Vagina (tissue), 1 donor: Measurements from ENCODE around the gene MSL3B. TPM values are rescaled to one million over a fixed set of nuclear protein-coding genes. Genes with fewer than 3 reads are reported as not detected.

Experiments used
- total RNA-seq: library from RNA; depleted of rRNA; stranded (reverse); fragments of >200 nt; gene quantifications from one replicate; pipeline ENCODE4 v1.2.3, GENCODE V29; 2016

Gene MSL3B

Other genes starting within 250 kb of the MSL3B start
- gene UGT1A10, start 231.9 kb downstream of the MSL3B start, total RNA-seq: not detected
- not detected for gene UGT1A9, start 196.5 kb downstream of the MSL3B start, total RNA-seq
- 4.9 TPM for gene UGT1A7, start 186.5 kb downstream of the MSL3B start, total RNA-seq
- gene UGT1A6, start 175.5 kb downstream of the MSL3B start, total RNA-seq: 14.0 TPM
- gene UGT1A5, start 155.5 kb downstream of the MSL3B start, total RNA-seq: 1.2 TPM
- gene UGT1A4, start 149.7 kb downstream of the MSL3B start, total RNA-seq: 0.98 TPM
- not detected for gene UGT1A3, start 139.3 kb downstream of the MSL3B start, total RNA-seq
- 0.98 TPM for gene UGT1A1, start 108.1 kb downstream of the MSL3B start, total RNA-seq
- not detected for gene MROH2A, start 90.1 kb downstream of the MSL3B start, total RNA-seq
- gene HJURP, start 13.9 kb downstream of the MSL3B start, total RNA-seq: 2.2 TPM
- not detected for gene TRPM8, start 49.0 kb upstream of the MSL3B start, total RNA-seq
- not detected for gene SPP2, start 182.3 kb upstream of the MSL3B start, total RNA-seq